Stimulated activated CD8-positive, alpha-beta memory T cell treated with anti-CD3 and anti-CD28 coated beads, Interleukin-7, amount 100 ng/mL, for 24 hours (primary cell): ENCODE data around the gene MITF.

Experiments used
- DNase-seq: peaks from one replicate; pipeline ENCODE4 v3.0.0-alpha.2; 2020; ENCODE audit warnings: low read depth

MITF gene

GRCh38 chr3:69838696-69839515 is 99.6 kb downstream of the MITF start:
- no peak for DNase-seq

- DNase-seq = no peak
Measured at GRCh38 chr3:69842351-69842750, 103.1 kb downstream of the MITF start.

GRCh38 chr3:69842789-69843188 is 103.5 kb downstream of the MITF start:
- no peak for DNase-seq

- no peak for DNase-seq
Measured at GRCh38 chr3:69844706-69845105, 105.4 kb downstream of the MITF start.

GRCh38 chr3:69847303-69847702 is 108.0 kb downstream of the MITF start:
- no peak for DNase-seq

- DNase-seq = no peak
Measured at GRCh38 chr3:69848113-69848512, 108.8 kb downstream of the MITF start.

GRCh38 chr3:69850849-69851248 is 111.6 kb downstream of the MITF start:
- DNase-seq = no peak

GRCh38 chr3:69853027-69853426 is 113.8 kb downstream of the MITF start:
- DNase-seq = no peak

GRCh38 chr3:69855436-69856162 is 116.3 kb downstream of the MITF start:
- DNase-seq = no peak

- no peak for DNase-seq
Measured at GRCh38 chr3:69856965-69857705, 117.9 kb downstream of the MITF start.

GRCh38 chr3:69861556-69861955 is 122.3 kb downstream of the MITF start:
- DNase-seq = no peak

GRCh38 chr3:69864141-69864540 is 124.9 kb downstream of the MITF start:
- DNase-seq = no peak

GRCh38 chr3:69864766-69865165 is 125.5 kb downstream of the MITF start:
- no peak for DNase-seq

GRCh38 chr3:69865925-69866679 is 126.8 kb downstream of the MITF start:
- DNase-seq = no peak

GRCh38 chr3:69866988-69867720 is 127.9 kb downstream of the MITF start:
- DNase-seq = no peak

- no peak for DNase-seq
Measured at GRCh38 chr3:69867941-69868505, 128.8 kb downstream of the MITF start.

GRCh38 chr3:69868841-69869420 is 129.7 kb downstream of the MITF start:
- no peak for DNase-seq

GRCh38 chr3:69869643-69870042 is 130.4 kb downstream of the MITF start:
- no peak for DNase-seq

- DNase-seq = no peak
Measured at GRCh38 chr3:69871251-69871650, 132.0 kb downstream of the MITF start.

GRCh38 chr3:69871868-69872267 is 132.6 kb downstream of the MITF start:
- DNase-seq = no peak
